KG1 (cell line): ENCODE measurements around the gene OPCML.

Source experiments
- DNase-seq: peaks from one replicate; lab custom pipeline; 2025; lab: John Stamatoyannopoulos, UW

The OPCML gene

DNA sequence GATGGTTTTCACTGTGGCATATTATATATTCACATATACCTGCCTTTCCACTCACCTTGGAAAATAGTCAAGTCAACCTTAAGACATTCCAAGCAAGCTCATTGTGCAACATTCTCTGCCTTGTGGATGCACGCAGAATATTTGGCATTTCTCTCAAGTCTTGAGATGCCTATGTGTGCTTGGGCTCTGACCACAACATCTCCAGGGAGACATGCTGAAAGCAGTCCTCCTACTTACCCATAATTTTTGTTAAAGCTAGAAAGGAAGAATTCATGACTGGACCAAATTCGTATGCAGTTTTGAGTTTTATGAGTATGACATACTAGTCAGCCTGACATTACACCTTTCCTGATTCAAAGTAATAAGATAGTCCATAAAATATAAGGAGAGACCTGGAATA, 684.0 kb downstream of the OPCML start:
- no peak for DNase-seq

DNA sequence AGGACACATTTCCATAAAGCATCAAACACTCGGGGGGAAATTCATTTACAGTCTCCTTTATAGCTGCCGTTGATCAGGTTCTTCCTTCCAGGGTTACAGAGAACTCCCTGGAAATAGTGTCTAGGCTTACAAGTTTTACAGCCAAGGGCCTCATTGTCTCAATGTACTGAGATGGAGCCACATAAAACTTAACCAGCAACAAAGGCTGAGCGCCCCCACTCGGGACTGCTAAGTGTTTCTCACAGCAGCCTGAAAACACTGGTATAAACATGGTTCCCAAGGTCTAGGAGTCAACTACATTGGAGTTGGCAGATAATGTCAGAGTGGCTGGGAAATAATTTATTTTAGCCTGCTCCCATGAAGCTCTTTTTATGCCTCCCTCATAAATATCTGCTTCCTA, 686.2 kb downstream of the OPCML start:
- DNase-seq = no peak

DNA sequence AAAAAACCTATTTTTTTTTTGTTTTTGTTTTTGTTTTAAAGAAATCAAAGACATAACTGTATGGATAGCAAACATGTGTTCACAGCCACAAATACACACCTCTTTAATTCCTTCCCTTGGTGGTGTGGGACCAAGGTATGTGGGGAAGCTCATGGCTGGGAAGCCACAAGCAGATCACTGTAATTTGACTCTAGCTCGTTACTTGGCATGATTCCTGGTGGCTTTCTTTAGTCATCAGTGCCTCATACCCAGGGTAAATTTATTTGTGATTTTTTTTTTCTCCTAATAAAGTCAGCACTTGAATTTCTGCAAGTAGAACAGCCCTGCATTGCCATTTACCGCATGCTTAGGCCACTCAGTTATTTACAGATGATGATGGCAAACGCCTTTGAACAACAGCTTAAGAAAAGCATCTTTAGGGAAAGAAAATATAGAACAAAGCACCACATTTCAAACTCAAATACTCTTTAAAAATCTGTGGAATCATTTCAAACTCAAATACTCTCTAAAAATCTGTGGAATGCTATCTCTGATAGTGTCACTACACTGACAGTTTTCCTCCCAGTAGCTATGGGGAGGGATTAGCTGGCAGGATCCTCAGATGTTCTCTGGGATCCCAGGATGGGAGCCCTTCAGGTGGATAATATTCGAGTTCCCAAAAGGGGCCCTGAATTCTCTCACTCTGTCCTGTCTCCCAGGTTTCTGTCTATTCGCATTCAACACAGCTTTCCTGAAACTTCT, 687.2 kb downstream of the OPCML start:
- no peak for DNase-seq

DNA sequence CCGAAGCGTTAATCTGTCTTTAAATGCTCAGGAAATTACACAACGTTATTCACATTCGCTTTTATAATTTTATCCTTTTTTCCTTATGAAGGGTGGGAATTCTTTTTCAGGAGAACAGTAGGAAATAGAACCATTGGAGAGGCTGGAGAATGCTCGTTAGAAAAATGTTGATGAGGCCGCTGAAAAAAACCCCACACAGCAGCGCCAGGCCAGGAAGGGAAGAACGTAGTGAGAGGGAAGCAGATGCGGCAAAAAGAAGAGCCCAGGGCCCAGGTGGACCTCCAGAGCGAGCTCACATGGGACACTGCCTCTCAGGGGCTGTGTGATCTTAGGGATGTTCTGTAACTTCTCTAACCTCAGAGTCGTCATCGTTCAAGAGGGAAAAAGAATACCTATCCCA, 691.6 kb downstream of the OPCML start:
- no peak for DNase-seq

- DNase-seq = no peak
Observed at GRCh38 chr11:132840191-132840590, 692.1 kb downstream of the OPCML start.

DNA sequence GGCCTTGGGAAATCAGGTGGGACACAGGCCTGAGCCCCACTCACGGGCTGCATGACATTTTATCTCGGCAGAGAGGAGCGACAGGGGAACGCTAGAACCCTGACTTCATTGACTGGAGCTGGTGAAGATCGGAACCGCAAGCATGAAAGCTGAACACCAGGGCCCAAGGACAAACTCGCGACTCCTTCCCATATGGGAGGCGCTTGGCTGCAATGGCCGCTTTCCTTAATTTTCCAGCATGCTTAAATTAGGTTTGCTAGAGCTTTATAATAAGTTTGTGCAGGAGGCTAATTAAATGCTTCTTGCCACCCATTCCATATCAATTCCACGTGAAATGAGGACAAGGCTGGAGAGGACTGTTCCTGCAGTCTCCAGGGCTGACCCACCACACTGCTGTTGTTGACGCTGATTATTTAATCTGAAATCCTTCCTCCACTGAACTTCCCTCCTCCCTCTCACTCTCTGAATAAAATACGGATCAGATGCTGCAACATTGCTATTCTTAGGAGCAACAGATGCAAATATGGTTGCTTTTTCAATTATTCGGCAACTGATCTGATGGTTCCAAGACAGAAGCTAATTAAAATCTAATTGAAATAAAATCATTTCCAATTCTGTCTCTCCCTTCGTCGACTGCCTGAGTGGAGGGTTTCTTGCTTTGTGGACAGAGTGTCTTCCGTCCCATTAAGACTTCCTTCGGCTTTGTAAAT, 692.9 kb downstream of the OPCML start:
- DNase-seq = no peak

GRCh38 chr11:132838627-132839026, 693.7 kb downstream of the OPCML start:
- DNase-seq = no peak

DNA sequence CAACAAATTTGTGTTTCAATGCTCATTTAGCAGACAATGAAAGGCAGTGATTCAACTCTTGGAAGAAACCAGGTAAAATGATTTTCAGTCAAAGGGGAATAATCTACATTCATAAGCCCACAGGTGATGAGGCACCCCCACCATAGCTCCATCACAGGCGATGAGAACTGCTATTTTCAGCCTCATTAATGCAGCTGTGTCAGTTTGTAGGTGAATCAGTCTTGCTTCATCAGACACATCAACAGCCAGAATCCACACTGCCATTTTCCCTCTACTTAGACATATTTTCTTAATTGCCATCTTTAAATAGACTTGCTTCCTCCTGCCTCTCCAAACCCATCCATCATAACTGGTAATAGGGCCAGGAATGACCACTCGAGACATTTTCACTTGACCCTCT, 701.0 kb downstream of the OPCML start:
- no peak for DNase-seq

GRCh38 chr11:132824642-132825041, 707.7 kb downstream of the OPCML start:
- no peak for DNase-seq

GRCh38 chr11:132822276-132822675, 710.0 kb downstream of the OPCML start:
- DNase-seq = no peak

DNA sequence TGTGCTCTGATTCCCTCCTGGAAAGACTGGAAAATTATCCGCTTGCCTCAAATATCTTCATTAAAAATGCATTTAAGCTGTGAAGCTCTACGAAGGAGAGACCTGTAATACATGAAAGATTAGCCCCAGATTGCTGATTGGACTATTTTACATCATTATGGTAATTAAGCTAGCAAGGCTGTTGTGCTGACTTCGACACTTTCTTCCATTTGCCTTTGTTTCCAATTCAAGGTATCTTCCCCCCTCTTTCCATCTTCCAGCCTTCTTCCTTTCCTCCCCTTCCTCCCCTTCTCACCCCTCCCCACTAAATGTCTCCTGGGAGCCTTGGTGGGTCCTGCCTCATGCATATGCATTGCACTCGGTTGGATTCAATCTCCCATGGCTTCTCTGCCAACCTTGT, 710.8 kb downstream of the OPCML start:
- DNase-seq = no peak

DNA sequence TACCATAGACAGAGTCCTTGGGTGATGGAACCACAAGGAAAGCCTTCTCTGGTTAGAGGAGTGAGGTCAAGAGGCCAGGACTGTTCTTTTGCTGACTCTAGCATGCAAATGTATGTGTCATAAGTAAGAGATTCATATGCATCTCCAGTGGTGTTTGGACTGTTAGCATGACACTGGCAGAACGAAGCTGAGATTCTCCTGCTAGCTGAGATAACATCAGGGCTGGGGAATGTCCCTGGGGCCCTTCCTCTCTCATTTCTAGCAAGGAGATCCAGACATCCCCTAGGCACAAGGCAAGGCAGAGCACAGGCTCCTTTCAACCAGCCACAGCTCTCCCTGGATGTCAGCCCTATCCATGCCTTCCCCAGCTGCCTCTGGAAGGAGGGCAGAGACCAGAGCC, 711.3 kb downstream of the OPCML start:
- no peak for DNase-seq

- no peak for DNase-seq
Observed at GRCh38 chr11:132818951-132819350, 713.4 kb downstream of the OPCML start.

- no peak for DNase-seq
Observed at GRCh38 chr11:132817387-132817786, 714.9 kb downstream of the OPCML start.

DNA sequence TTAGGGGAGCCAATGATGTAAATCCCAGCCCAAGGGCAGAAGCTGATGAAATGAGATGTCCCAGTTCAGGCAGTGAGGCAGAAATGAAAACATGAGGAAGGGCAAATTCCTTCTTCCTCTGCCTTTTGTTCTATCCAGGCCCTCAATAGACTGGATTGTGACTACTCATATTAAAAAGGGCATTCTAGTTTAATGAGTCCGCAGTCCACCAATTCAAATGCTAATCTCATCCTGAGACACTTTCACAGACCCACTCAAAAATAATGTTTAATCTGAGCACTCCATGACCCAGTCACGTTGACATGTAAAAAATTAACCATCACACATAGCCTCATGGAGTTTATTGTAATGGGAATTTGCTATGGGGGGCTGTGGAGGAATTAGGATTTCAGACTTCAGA, 717.9 kb downstream of the OPCML start:
- DNase-seq = no peak

- no peak for DNase-seq
Observed at GRCh38 chr11:132811649-132812048, 720.7 kb downstream of the OPCML start.

DNA sequence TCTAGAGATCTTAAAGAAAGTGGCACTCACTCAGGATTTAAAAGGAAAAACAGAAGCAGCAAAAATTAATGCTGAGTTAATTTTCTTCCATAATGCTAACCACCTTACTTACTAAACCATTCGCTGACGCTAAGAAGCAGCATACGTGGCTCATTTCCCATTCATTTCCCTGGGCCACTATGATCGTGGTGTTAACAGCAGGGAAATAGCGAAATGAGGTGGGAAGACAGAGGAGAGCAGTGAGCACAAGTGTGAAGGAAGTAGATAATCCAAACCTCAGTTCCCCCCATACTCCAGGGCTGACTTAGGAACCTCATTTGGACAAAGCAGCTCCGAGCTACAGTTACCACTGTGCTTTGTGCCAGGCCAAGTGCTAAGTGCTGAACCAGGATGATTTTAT, 723.2 kb downstream of the OPCML start:
- no peak for DNase-seq

DNA sequence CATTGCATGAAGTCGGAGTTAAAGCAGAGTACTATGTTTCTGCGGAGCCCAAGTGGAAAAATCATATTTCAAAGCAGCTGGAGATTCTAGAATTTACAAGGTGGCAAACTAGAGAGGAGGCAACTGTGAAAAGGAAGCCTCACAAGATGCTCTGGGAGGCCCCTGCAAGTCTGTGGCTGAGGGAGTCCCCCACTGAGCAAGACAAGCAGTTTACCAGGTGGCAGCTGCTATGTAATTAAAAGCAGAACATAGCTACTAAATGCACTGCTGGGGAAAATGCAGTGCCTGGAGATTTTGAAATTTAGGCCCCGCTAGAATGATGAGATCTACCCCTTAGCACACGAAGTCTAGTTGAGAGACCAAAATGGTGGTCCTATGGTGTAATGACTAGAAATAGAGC, 728.0 kb downstream of the OPCML start:
- no peak for DNase-seq

DNA sequence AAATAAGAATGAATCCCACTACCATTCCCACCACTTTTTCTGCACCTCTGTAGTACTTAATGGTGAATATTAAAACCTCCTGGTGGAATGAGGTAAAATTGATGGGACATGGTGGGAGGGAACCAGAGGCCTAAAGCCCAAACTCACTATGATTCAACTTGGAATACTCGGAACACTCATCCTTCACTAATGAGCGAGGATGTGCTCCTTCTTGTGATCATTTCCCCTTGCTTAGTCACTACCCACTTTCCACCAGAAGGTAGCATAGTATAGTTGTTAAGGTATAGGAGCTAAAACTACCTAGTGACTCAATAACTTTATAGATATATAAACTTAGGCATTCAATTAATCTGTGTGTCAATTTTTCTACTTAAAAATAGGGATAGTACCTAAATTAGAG, 728.9 kb downstream of the OPCML start:
- DNase-seq = no peak

DNA sequence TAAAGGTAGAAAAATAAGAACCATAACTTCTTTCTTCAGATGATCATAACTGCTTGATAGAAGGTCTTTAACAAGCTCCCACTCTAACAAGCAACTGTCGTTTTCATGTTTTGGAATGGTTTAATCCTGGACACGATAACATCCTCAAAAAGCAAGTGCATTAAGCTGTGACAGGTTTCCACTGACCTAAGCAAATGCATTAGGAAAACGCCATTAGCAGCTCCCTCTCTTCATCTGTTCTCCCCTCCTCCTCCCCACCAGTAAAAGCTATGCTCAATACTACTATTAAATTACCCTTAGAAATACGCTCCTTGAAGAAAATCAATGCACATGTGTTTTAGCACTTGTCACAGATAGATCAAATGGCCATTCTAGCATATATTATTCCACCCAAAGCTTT, 729.4 kb downstream of the OPCML start:
- DNase-seq = no peak

GRCh38 chr11:132793831-132794230, 738.5 kb downstream of the OPCML start:
- DNase-seq = no peak

DNA sequence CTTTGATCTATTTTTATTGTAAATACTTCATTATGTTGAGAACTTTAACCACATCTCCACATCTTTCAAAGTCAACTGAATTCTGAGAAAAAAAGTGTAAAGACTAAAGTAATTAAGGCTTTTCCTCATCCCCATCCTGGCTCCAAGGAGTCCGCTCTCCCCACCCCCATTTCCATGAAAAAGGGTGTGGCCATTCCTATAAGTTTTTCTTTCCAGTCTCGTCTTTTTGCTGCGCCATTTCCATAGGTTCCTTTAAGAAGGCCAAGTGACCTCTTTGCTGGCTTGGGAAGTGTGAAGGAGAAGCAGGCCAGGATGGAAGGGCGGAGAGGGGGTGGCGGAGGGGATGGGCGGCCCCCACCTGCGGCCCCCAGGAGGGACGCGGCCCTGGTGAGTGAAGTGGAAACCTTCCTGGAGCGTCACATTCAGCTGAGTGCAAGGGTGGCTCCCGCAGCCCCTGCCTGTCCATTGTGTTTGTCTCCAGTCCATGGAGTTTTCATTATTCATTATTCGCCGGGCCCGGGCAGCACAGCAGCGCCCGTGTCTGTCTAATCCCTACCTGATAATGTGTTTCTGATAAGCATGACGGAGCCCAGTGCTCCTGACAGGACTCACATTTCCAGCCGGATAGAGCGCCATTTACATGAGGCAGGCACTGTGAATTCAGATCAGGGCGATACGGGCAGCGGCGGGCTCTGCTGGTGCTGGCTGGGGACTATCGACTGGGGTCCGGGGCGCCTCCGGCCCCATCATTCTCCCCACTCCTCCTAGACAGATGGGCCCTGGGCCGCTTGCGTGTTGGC, 739.8 kb downstream of the OPCML start:
- DNase-seq = no peak

DNA sequence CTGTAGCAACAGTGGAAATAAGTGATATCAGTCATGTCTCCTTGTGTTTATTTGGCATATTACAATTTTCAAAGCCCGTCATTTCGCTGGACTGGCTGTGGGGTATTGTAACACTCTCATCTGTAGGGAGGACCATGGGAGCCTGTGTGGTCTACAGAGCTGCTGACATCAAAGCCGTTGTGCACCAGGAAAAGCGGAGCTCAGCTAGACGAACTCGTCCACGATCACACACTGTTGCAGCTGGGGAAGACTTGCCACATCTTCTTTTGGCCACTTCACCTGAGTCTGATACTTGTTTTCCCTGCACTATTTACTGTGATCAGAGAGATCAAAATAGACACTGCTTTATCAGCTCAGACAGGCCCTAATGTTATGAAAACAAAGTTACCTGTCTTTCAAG, 741.3 kb downstream of the OPCML start:
- DNase-seq = no peak
